ENCODE data around the gene FAM234A. TPM values are rescaled to one million over a fixed set of nuclear protein-coding genes. Genes with fewer than 3 reads are reported as not detected.

Gene FAM234A
- total RNA-seq, result 62.7 and 69.4 TPM in 2 replicates

GRCh38 chr16:234468-235305 lies at the start of gene FAM234A:
Gene FAM234A (plus strand): TSS chr16:234821. CDS start chr16:254414, 19,593 bp downstream.

GRCh38 chr16:228852-229730 lies 5.5 kb upstream of the FAM234A start, which contains the start of gene LUC7L:
Gene LUC7L (minus strand): TSS chr16:229449. CDS start chr16:229339, 110 bp downstream.

GRCh38 chr16:275786-276232 lies 41.2 kb downstream of the FAM234A start, which contains the start of gene RGS11:
Gene RGS11 (minus strand): TSS chr16:275944. CDS start chr16:275911, 33 bp downstream.

GRCh38 chr16:280552-280951 lies 45.9 kb downstream of the FAM234A start, which contains the start of gene ARHGDIG:
Gene ARHGDIG (plus strand): TSS chr16:280591. CDS start chr16:280681, 90 bp downstream.

GRCh38 chr16:283033-283805 lies 48.6 kb downstream of the FAM234A start, which contains the start of gene PDIA2:
Gene PDIA2 (plus strand): TSS chr16:283164. CDS start chr16:283170, 6 bp downstream.

Other genes starting within 250 kb of the FAM234A start
- 9.4 and 11.3 TPM in 2 replicates for gene POLR3K, start 181.2 kb upstream of the FAM234A start, total RNA-seq
- 38.7 and 44.4 TPM in 2 replicates for gene SNRNP25, start 181.0 kb upstream of the FAM234A start, total RNA-seq
- 26.2 and 31.6 TPM in 2 replicates for gene RHBDF1, start 162.2 kb upstream of the FAM234A start, total RNA-seq
- gene MPG, start 156.6 kb upstream of the FAM234A start, total RNA-seq, result 91.7 and 140 TPM in 2 replicates
- 13.9 and 20.5 TPM in 2 replicates for gene NPRL3, start 96.1 kb upstream of the FAM234A start, total RNA-seq
- gene HBZ, start 82.2 kb upstream of the FAM234A start, total RNA-seq, result not detected in 2 replicates
- gene HBM, start 68.8 kb upstream of the FAM234A start, total RNA-seq, result not detected in 2 replicates
- gene HBA2, start 61.9 kb upstream of the FAM234A start, total RNA-seq, result not detected in 2 replicates
- gene HBA1, start 58.1 kb upstream of the FAM234A start, total RNA-seq, result 0.99 TPM in 1 of 2 replicates, not detected in the other
- 3.7 and 7.9 TPM in 2 replicates for gene HBQ1, start 54.4 kb upstream of the FAM234A start, total RNA-seq
- gene LUC7L, start 5.4 kb upstream of the FAM234A start, total RNA-seq, result 37.3 and 38.4 TPM in 2 replicates
- 0.56 and 0.70 TPM in 2 replicates for gene RGS11, start 41.1 kb downstream of the FAM234A start, total RNA-seq
- gene ARHGDIG, start 45.8 kb downstream of the FAM234A start, total RNA-seq, result 0.60 and 1.6 TPM in 2 replicates
- gene PDIA2, start 48.3 kb downstream of the FAM234A start, total RNA-seq, result 0.37 TPM in 1 of 2 replicates, not detected in the other
- 33.3 and 34.9 TPM in 2 replicates for gene AXIN1, start 117.9 kb downstream of the FAM234A start, total RNA-seq
- gene MRPL28, start 135.7 kb downstream of the FAM234A start, total RNA-seq, result 171 and 215 TPM in 2 replicates
- gene PGAP6, start 147.2 kb downstream of the FAM234A start, total RNA-seq, result 48.3 and 56.3 TPM in 2 replicates
- gene NME4, start 162.4 kb downstream of the FAM234A start, total RNA-seq, result 140 and 168 TPM in 2 replicates
- gene DECR2, start 167.1 kb downstream of the FAM234A start, total RNA-seq, result 14.5 and 17.5 TPM in 2 replicates
- gene RAB11FIP3, start 190.8 kb downstream of the FAM234A start, total RNA-seq, result 15.2 and 16.9 TPM in 2 replicates

All from airway epithelial cell (primary cell).